DMS114 treated with DMSO at 0.1 percent for 48 hours (cell line): ENCODE data around the gene MYO16.
"Not testable (repeated sequence)": the region's sequence is repeated elsewhere in the genome, so short reads cannot be mapped to it uniquely, and the experiment has no call there.

Experiments
- DNase-seq: peaks from one replicate; lab custom pipeline; 2025; ENCODE audit not compliant: unreplicated experiment; lab: John Stamatoyannopoulos, UW

MYO16 gene

GRCh38 chr13:108964606-108965005, 335.2 kb downstream of the MYO16 start:
- no peak for DNase-seq

GRCh38 chr13:108967371-108967770, 338.0 kb downstream of the MYO16 start:
- no peak for DNase-seq

- DNase-seq: no peak
Observed at GRCh38 chr13:108968566-108968965, 339.2 kb downstream of the MYO16 start.

- no peak for DNase-seq
Observed at GRCh38 chr13:108974686-108975085, 345.3 kb downstream of the MYO16 start.

GRCh38 chr13:108980237-108980636, 350.8 kb downstream of the MYO16 start:
- no peak for DNase-seq

- DNase-seq: no peak
Observed at GRCh38 chr13:108981407-108981806, 352.0 kb downstream of the MYO16 start.

GRCh38 chr13:108983273-108983672, 353.9 kb downstream of the MYO16 start:
- no peak for DNase-seq

GRCh38 chr13:108984251-108984920, 355.0 kb downstream of the MYO16 start:
- DNase-seq: no peak

- DNase-seq: no peak
Observed at GRCh38 chr13:108985166-108985565, 355.8 kb downstream of the MYO16 start.

GRCh38 chr13:108987517-108987916, 358.1 kb downstream of the MYO16 start:
- DNase-seq: no peak

GRCh38 chr13:108987944-108988343, 358.5 kb downstream of the MYO16 start:
- DNase-seq: no peak

- not testable (repeated sequence) for DNase-seq
Observed at GRCh38 chr13:108991416-108991815, 362.0 kb downstream of the MYO16 start.

GRCh38 chr13:108993346-108993745, 363.9 kb downstream of the MYO16 start:
- no peak for DNase-seq

- DNase-seq: no peak
Observed at GRCh38 chr13:108996430-108996829, 367.0 kb downstream of the MYO16 start.

- DNase-seq: no peak
Observed at GRCh38 chr13:109000207-109000606, 370.8 kb downstream of the MYO16 start.

GRCh38 chr13:109002934-109003333, 373.5 kb downstream of the MYO16 start:
- no peak for DNase-seq

- DNase-seq: no peak
Observed at GRCh38 chr13:109007946-109008345, 378.5 kb downstream of the MYO16 start.

- DNase-seq: no peak
Observed at GRCh38 chr13:109009756-109010155, 380.3 kb downstream of the MYO16 start.

GRCh38 chr13:109010912-109011311, 381.5 kb downstream of the MYO16 start:
- DNase-seq: no peak

GRCh38 chr13:109012115-109012514, 382.7 kb downstream of the MYO16 start:
- DNase-seq: no peak

GRCh38 chr13:109021558-109021957, 392.1 kb downstream of the MYO16 start:
- DNase-seq: no peak

GRCh38 chr13:109024611-109025010, 395.2 kb downstream of the MYO16 start:
- no peak for DNase-seq

- no peak for DNase-seq
Observed at GRCh38 chr13:109026266-109026665, 396.9 kb downstream of the MYO16 start.
